ENCODE data around the gene ST3GAL4. TPM values are rescaled to one million over a fixed set of nuclear protein-coding genes. Genes with fewer than 3 reads are reported as not detected.
"Not testable (repeated sequence)": the region's sequence is repeated elsewhere in the genome, so short reads cannot be mapped to it uniquely, and the experiment has no call there.

Gene ST3GAL4
- total RNA-seq, 1 experiment from 2014 or later, result 24.2 TPM

DNA sequence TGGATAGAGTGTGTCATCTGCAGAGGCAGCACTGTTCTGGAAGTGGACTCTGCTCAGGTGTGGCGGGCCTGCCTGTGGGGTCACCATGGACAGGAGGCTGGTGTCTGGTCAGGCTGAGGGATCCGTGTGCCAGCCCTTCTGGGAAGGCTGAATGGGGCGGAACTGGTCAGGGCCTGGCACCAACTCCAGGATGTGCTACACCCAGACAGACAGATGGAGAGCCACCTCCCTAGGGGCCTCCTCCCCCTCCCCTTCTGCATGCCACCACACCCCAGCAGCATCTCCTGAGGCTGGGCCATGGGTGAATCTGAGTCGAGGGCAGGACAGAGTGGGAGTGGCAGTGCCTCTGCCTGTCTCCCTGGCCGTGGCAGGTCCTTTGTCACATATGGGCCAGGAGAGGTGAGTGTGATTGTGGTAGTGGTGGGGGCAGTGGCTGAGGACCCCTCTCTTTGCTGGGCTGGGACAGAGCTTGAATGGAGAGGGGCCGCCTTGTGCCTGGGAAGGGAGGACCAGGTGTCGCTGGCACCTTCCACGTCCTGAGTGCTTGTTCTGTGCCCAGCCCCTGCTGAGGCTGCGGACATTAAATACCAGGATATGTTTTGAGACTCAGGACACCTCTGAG, 29.1 kb downstream of the ST3GAL4 start:
- DNase-seq (ENCODE audit: low read depth), result no peak

DNA sequence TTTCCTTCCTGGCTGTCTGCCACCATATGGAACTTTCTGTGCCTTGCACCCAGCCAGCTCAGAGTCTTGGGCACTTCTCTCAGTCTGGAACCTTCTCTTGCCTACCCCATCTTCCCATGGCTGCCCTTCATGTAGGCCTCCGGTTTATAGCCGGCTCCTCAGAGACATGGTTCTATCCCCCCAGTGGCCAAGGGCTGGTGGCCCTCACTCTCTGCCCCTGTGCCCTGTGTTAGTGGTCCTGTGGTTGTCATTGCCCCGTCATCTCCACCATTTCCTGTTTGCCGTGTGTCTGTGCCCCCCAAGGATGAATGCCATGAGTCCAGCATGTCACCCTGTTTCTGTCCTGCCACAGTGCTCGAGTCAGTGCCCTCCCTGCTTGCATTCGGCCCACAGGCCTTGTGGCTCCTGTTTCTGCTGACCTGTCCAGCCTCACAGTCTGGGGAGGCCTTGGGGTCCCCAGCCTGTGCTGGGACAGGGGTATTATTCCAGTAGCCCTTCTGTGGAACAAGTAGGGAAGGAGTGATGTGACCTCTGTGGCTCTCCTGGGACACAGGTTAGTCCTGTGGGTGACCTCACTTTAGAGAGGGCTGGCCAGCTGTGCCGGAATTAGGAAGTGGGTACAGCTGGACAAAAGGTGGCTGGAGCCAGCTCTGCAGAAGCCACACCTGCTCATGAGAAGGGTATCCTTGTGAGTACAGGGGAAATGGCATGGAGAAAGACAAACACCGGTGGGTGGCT, 30.7 kb downstream of the ST3GAL4 start:
- no peak for DNase-seq (ENCODE audit: low read depth)

DNA sequence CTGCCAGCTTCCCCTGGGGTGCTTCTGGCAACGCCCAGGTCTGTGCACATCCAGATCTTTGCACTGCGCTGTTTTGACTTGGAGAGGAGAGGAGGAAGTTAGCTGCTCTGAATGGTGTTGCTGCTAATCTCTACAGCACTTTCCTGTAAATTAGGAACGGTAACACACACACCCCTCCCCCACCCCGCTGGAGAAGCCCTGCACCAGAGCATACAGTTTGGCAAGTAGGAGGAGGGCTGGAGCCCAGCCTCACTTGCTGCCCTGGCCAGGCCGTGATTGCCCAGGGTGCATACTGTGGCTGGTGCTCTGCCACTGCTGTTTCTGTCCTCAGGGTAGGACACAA, 31.2 kb downstream of the ST3GAL4 start:
- not testable (repeated sequence) for DNase-seq (ENCODE audit: low read depth)

DNA sequence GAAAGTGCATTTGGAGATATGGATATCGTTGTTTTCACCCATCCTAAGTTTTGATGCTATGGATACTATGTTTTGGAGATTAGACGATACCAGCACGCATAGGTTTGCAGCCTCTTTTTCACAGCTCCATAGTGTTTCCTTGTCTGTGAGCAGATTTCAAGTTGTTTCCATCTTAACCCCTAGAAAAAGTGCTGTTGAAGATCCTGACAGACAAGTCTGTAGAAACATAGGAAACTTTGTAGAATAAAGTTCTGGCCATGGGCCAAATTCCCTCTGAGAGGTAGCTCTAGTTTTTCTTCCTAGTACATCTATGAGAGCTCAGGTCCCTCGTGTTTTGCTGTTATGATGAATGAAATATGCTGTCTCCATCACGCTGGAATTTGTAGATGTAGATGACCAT, 32.4 kb downstream of the ST3GAL4 start:
- no peak for DNase-seq (ENCODE audit: low read depth)

DNA sequence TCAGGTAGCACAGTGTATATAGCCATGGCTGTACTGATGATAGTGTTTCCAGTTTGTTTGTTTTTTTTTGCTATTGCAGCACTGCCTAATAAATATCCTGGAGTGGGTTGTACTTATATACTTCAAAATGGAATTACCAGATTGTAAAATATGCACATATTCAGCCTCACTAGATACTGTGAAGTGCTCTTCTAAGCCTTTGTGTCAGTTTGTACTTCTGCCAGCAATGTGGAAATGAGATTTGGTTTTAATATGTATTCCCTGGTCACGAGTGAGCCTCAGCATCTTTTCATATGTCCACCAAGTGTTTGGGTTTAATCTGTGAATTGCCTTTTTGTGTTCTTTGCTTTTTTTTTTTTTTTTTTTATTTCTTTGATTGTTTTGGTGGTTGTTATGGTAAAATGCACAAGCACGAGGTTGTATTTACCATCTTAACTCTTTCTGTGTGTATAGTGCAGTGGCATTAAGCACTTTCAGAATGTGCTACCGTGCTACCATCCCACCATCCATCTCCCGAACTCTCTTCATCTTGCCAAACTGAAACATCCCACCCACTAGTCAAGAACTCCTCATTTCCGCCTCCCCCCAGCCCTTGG, 34.9 kb downstream of the ST3GAL4 start:
- DNase-seq (ENCODE audit: low read depth), result no peak

DNA sequence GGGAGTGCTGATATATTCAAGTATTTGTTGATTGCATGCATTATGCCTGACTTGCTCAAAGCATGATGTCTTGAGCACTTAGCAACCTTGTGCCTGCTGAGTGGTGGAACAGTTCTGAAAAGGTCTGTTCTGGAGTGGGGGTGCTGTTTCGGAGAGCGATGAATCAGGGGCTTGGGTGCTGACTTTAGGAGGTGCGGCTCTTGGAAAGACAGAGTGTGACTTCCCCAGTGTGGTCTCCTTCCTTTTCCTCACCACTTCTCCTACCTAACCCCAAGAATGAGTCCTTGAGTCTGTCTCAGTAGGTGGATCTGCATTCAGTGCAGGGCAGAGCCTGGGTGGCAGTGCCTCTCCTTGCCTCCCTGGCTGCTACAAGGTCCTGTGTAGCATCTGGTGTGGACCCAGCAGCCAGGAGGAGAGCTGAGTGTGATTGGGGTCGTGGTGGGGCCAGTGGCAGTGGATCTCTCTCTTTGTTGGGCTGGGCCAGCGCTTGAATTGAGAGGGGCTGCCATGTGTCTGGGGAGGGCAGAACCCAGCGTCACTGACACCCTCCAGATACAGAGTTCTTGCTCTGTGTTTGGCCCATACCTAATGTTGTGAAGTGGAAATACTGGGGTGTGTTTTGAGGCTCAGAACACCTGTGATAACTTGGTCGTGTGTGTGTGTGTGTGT, 35.9 kb downstream of the ST3GAL4 start:
- DNase-seq (ENCODE audit: low read depth), result no peak

DNA sequence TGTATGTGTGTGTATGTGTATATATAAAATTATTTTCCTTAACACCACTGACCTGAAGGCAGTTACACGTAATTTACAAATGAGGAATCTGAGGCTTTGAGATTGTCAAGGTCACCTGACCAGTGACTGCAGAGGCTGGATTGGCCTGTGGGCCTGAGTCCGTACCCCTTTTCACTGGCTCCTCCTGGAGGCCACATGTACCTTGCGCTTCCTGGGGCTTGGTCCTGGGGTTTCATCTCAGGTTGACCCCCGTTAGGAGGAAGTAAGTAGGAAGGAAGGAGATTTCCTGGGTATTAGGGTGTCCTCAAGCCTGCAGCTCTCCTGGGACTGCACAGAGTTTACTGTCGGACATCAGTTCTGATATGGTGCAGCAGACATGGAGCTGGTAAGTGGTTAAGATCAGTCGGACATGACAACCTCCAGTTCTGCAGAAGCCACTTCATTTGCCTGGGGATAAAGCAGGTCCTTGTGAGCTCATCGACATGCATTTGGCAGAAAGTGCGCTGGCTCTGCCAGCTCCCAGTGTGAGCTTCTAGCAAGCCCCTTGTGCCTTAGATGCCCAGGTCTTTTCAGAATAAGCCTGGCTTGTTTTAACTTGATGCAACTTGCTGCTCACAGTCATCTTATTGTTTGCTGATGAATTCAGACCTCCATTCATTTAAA, 36.6 kb downstream of the ST3GAL4 start:
- DNase-seq (ENCODE audit: low read depth), result no peak

DNA sequence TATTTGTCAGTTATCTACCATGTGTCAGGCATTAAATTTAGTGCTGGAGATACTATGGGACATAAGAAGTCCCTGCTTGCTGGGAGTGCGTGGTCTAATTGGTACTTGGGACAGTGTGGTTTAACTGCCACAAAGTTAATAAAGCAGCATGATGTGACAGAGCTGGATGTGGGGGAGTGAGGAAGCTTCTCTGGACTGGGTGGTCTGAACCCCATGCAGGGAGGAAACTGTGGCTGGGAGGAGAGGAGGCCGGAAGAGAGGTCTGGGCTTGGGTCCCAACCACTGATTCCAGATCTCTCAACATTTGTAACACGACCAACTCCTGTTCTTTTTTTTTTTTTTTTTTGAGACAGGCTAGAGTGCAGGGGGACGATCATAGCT, 37.1 kb downstream of the ST3GAL4 start:
- DNase-seq (ENCODE audit: low read depth), result no peak

DNA sequence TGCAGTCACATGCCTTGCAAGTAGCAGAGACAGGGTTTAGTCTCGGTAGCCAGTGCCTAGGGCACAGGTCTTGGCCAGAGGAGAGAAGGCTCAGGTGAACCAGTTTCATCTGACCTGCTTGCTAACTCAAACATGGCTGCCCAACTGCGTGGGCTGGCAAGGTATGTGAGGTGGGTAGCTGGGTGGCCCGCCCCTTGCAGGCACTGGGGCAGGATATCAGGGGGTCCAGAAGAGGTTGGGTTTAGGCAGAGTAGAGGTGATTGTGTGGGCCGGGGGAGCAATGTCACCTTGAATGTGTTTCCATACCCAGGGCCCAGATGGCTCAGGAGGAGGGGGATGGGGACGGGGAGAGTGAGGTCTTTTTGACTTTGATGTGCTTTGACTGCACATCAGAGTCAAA, 37.7 kb downstream of the ST3GAL4 start:
- no peak for DNase-seq (ENCODE audit: low read depth)

DNA sequence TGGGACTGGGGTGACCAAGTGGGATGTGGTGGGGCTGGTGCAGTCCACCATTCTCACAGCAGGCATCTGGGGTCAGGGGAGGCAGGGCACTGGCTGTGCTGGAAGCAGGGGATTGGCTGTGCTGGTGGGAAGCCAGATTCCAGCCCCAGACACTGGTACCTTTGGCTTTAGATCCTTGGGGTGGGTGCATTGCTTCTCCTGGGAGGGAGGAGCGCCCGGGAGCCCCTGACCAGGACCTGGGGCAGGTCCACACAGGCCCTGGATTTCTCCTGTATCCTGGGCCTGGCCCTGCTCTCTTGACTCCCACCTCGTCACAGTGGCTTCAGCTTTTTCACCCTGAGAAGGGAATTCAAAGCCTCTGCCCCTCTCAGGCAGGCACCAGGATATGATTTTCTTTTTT, 38.5 kb downstream of the ST3GAL4 start:
- DNase-seq (ENCODE audit: low read depth), result no peak

DNA sequence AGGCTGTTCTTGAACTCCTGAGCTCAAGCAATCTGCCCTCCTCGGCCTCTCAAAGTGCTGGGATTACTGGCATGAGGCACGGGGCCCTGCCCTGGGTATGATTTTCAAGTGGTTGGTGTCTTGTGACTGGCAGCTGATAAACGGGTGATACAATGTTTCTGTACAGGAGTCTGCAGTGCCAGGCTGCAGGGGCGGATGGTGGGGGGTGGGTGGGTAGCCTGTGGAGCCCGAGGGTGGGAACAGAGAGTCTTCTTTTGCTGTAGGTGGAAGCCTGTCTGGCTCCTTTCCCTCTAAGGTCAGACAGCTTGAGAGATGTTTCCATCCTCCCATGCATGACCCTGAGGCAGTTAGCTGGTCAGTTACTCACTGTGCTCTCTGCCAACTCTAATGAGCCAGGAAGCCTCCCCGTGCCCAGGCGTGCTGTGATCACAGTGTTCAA, 39.2 kb downstream of the ST3GAL4 start:
- DNase-seq (ENCODE audit: low read depth), result not testable (repeated sequence)

DNA sequence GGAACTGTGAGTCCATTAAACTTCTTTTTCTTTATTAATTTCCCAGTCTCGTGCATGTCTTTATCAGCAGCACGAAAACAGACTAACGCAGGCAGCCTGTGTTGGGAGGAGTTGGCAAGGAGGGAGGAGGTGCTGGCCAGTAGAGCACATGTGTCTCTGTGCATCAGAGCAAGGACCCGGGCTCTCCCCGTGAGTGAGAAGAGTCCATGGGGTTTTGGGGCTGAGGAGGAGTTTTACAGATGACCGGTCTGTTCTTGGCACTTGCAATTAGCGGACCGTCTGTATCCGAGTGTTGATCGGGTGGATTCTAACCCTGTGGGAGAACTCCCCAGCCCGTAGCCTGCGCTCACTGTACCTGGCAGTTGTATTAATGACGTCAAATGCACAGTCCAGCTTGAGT, 40.3 kb downstream of the ST3GAL4 start:
- DNase-seq (ENCODE audit: low read depth), result not testable (repeated sequence)

DNA sequence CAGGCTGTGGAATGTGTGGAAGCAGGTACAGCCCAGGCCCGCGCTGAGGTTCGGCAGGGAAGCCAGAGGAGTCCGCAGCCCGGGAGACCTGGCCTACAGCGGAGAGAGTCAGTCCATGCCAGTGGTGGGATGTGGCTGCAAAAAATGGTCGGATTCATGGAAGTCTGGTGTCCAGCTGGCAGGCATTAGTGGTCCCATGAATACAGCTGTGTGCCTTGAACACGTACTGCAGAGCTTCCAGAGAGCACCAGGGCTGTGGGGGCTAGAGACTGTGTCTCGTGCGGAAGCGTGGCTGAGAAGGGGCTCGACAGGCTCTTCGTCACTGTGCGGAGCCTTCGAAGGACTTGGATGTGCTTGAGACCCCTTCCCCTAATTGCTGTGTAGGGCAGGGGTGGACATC, 40.8 kb downstream of the ST3GAL4 start:
- not testable (repeated sequence) for DNase-seq (ENCODE audit: low read depth)

DNA sequence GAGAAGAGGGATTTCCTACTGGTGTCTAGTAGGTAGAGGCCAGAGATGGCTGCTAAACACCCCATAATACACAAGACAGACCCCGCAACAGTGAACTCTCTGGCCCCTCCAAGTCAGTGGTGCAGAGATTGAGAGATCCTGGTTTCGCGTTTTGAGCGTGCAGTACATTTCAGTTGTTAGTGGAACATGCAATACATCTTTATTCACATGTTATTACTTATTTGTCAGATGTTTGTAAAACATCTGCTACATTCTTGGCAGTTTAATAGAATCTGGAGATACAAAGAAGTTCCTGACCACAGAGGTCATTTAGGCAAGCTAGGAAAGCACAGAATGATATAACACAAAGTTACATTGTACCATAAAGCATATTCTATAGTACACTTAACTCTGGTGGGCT, 41.5 kb downstream of the ST3GAL4 start:
- no peak for DNase-seq (ENCODE audit: low read depth)

DNA sequence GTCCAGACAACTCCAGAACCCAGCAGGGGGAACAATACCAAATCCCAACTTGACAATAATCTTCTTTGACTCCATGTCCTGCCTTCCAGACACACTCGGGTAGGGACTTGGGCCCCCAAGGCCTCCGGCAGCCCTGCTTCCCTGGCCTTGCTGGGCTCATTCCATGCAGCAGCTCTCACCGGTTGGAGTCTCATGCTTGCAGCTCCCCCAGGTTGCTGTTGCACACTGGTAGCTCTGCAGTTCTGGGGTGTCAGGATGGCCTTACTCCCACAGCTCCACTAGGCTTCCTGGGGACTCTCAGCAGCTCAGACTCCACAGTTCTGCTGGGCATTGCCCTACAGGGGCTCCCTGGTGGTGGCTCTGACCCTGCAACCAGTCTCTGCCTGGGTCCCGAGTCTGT, 42.8 kb downstream of the ST3GAL4 start:
- DNase-seq (ENCODE audit: low read depth), result no peak

DNA sequence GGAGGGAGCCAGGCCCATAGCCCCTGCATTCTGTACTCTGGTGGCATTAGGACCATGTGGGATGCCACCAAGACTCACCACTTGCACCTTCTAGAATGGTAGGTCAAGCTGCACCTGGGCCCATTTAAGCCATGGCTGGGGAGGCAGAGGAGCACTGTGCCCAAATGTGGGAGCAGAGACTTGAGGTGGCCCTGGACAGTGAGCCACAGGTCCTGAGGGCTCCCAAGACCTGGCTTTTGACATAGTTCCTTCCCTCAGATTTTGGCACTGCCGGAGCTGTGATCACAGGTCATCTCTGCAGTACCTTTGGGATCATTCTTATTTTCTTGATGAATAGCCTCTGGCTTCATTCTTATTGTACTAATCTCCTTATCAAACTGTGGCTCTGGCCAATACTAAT, 43.2 kb downstream of the ST3GAL4 start:
- no peak for DNase-seq (ENCODE audit: low read depth)

DNA sequence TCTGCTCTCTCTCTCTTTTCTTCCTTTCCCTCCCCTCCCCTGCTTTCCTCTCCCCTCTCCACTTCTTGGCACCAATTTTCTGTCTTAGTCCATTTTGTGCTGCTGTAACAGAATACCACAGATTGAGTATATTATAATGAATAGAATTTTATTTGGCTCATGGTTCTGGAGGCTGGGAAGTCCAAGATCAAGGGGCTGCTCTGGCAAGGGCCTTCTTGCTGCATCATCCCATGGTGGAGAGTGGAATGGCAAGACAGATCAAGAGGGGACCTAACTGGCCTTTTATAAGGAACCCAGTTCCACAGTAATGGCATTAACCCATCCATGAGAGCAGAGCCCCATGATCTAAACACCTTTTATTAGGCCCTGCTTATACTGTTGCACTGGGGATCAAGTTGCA, 44.5 kb downstream of the ST3GAL4 start:
- no peak for DNase-seq (ENCODE audit: low read depth)

DNA sequence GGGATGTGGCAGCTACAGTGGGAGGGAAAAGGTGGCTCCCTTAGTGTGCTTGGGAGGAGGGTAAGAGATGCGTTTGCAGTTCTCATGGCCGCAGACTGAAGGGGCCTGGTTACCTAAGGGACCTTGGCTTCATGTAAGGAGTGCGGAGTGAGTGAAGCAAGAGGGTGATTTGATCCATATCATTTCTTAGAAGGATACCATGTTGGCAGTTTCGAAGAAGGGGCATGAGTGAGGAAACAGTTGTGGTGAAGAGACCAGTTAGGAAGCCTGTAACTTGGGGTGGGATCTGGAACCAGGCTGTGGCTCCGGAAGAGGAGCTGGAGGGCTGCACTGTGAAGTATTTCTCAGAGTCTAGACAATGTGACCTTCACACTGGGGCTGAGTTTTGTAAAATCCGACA, 45.0 kb downstream of the ST3GAL4 start:
- DNase-seq (ENCODE audit: low read depth), result no peak

DNA sequence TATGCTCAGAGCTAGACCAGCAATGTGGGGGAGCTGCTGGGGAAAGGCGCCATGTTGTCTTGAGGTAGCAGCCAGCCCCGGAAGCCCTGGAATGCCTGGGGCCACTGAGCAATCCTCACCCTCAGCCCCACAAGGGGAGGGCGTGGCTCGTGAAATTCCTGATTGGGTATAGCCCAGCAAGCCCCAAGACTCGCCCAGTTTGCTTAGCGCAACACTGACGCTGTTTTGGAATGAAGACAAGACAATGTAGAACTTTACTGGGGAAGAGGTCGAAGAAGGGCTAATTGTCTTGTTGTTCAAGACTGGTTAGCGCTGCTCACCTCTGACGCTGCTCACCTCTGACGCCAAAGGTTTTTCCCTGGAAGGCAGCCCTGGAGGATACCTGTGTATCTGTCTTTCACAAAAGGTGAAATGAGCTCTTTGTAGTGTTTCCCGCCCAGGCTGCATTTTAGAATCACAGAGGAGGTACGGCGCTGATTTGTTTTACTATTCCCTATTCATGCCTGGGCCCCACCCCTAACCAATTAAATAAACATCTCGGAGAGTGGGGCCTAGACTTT, 47.6 kb downstream of the ST3GAL4 start:
- peak; percentile 33 for DNase-seq (ENCODE audit: low read depth)

DNA sequence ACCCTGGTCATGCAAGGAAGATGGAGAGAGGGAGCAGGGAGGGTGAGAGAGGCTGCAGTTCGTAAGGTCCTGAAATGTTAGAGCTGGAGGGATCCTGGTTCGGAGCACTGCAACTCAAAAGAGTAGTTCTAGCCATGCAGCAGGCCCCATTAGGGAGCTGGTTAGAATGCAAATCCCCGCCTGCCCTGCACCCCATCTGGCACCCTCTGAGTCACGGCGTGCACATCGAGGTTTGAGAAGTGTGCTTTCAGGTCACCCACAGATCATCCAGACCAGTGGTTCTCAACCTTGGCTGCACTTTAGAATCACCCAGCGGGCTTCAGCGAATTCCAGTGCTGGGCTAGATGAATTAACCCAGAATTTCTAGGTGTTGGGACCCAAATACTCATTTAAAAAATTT, 48.2 kb downstream of the ST3GAL4 start:
- DNase-seq (ENCODE audit: low read depth), result no peak

DNA sequence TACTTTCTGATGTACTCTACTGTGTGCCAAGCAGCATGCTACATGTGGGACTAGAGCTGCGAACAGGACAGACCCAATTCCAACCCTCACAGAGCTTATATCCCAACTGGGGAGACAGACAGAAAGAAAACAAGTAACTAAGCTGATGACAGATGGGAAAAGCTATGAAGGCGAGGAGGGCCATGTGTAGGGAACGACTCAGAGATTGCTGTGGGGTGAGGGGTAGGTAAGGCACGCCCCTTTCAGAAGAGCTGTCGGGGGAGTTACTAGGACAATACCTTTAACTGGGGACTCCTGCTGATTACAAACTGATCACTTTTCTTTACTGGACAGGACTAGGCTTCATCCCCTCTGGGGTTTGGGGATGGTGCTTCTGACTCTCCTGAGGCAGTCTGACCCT, 48.9 kb downstream of the ST3GAL4 start:
- DNase-seq (ENCODE audit: low read depth), result no peak

DNA sequence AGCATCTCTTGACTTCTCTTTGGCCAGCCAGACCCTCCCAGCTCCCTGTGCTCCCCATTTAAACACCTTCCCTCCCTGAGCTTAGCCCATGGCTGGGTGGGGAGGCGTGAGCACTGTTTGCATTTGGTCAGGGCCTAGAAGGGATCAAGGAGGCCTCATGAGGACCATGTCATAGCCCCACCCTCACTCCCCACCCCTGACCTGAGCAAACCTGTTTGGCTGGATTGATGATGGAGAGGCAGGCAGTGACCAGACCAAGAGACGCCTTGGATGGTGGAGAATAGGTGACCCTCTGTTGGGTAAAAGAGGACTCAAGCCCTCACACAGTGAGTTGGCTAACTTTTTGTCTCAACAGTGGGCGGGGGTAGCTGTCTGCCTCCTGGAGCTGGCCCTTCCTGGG, 49.9 kb downstream of the ST3GAL4 start:
- DNase-seq (ENCODE audit: low read depth), result no peak

Data from Daoy (cell line).